Measurements from ENCODE around the gene DLX1. TPM values are rescaled to one million over a fixed set of nuclear protein-coding genes. Genes with fewer than 3 reads are reported as not detected.

The DLX1 gene
- total and polyA plus RNA-seq, 9 of the 15 experiments (the other 6 are each of a cell fraction or from before 2014, with no cell fraction given): 1.9 to 26.2 (median 9.6) TPM

- Histone ChIP-seq H3K4me1 (replicated peaks in 1 of 2; ENCODE audit: control insufficient read depth in 2 of 2, insufficient read depth in 2 of 2, low read length in 2 of 2) (peaks cover 4 to 57% of the 10 kb centered on the region in 2 experiments), H3K36me3 (ENCODE audit: control insufficient read depth, insufficient read depth, low read length) (no peaks in the 10 kb centered on the region), H3K9me1 (ENCODE audit: control insufficient read depth, insufficient read depth, low read length) (no peaks in the 10 kb centered on the region), H3K27me3 (ENCODE audit: control insufficient read depth in 2 of 2, insufficient read depth in 2 of 2, low read length in 2 of 2) (no peaks in the 10 kb centered on the region), H3K79me2 (ENCODE audit: control insufficient read depth, insufficient read depth, low read length) (no peaks in the 10 kb centered on the region), H3K4me3 (no peak overlapping the region), H2AFZ (ENCODE audit: low read depth, low read length) (no peak overlapping the region), H3K27ac (ENCODE audit: extremely low read depth, low read depth, low read length) (no peak overlapping the region), H3K9me3 (replicated peaks; ENCODE audit: control insufficient read depth, insufficient read depth, low read depth, low read length) (no peaks in the 10 kb centered on the region; the same call in 1 of the 2 replicates), H3K4me2 (ENCODE audit: insufficient read depth, low read length) (no peak overlapping the region), H3K9ac (ENCODE audit: insufficient read depth in 1 of 2, low read depth in 2 of 2, low read length in 2 of 2) (peak overlapping the region in 1 of 2 experiments; percentile 18; a peak in 1 of 4 replicates), H4K20me1 (replicated peaks; ENCODE audit: control insufficient read depth, insufficient read depth, low read length) (no peaks in the 10 kb centered on the region)
- FAIRE-seq (peak; percentile 35), DNase-seq (ENCODE audit: extremely low read depth in 1 of 4, low spot score in 3 of 4) (peak in 1 of 4 experiments; percentile 10), ATAC-seq (no peak)
- intact Hi-C loops (cut with micrococcal nuclease) (loop anchor here (10.0 kb wide), 1 partner anchor 181 kb away; the partner anchor contains the start of gene HAT1), in situ Hi-C loops (cut with MboI) (loop anchor here (5.0 to 25.0 kb wide), 4 partner anchors 288 to 1143 kb away; no protein-coding TSS in a partner anchor)
- no TSS peak for BruUV-seq (replicated peaks)
- CTCF ChIA-PET (ENCODE audit: low intra/inter-chr PET ratio): interaction anchor here (4.4 to 5.8 kb wide), 2 partner anchors 294 to 399 kb away, joined by 42 to 74 read pairs; no protein-coding TSS in a partner anchor
- TF ChIP-seq TFAM (CRISPR knock-in tag; conservative IDR thresholded peaks at IDR 0.05): no peak
- no peak for TF ChIP-seq NFIX (CRISPR knock-in tag; IDR thresholded peaks at IDR 0.05; ENCODE audit: low read depth)
- no peak for TF ChIP-seq RUNX1 (IDR thresholded peaks at IDR 0.05; ENCODE audit: low read depth)
- TF ChIP-seq ETS1 (conservative IDR thresholded peaks at IDR 0.05; ENCODE audit: control insufficient read depth, low read depth, low read length): no peak
- TF ChIP-seq ZNF143 (CRISPR knock-in tag; IDR thresholded peaks at IDR 0.05): no peak
- TF ChIP-seq ZNF12 (CRISPR knock-in tag; IDR thresholded peaks at IDR 0.05): no peak
- POLR2A ChIA-PET: interaction anchor here (0.9 to 1.6 kb wide), 2 partner anchors 8 to 17 kb away, joined by 4 to 6 read pairs; no protein-coding TSS in a partner anchor
- 54% methylated on average over 23 of the region's 23 CpGs for WGBS (ENCODE audit: insufficient coverage, low coverage, missing lambda C conversion rate)
These were observed 20.3 kb downstream of the DLX1 start for GRCh38 chr2:172105471-172106107.

All from K562 (cell line).